ENCODE data around the gene FDXR.

GRCh38 chr17:74843352-74843627 is 29.5 kb downstream of the FDXR start:
- TF ChIP-seq, protein P1, sequence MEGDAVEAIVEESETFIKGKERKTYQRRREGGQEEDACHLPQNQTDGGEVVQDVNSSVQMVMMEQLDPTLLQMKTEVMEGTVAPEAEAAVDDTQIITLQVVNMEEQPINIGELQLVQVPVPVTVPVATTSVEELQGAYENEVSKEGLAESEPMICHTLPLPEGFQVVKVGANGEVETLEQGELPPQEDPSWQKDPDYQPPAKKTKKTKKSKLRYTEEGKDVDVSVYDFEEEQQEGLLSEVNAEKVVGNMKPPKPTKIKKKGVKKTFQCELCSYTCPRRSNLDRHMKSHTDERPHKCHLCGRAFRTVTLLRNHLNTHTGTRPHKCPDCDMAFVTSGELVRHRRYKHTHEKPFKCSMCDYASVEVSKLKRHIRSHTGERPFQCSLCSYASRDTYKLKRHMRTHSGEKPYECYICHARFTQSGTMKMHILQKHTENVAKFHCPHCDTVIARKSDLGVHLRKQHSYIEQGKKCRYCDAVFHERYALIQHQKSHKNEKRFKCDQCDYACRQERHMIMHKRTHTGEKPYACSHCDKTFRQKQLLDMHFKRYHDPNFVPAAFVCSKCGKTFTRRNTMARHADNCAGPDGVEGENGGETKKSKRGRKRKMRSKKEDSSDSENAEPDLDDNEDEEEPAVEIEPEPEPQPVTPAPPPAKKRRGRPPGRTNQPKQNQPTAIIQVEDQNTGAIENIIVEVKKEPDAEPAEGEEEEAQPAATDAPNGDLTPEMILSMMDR (IDR thresholded peaks at IDR 0.05; ENCODE audit: low read depth, low read length, missing input control): no peak
- TF ChIP-seq GABPA (IDR thresholded peaks at IDR 0.05 in 1 of 2, conservative IDR thresholded peaks at IDR 0.05 in 1 of 2): no peak
- no peak for TF ChIP-seq RAD21 (IDR thresholded peaks at IDR 0.05)

Data from liver (tissue), 3 donors.